Tibial nerve (tissue), 4 donors: Measurements from ENCODE around the gene LRRC19. TPM values are rescaled to one million over a fixed set of nuclear protein-coding genes. Genes with fewer than 3 reads are reported as not detected.
A peak's percentile ranks its signal among the peaks of the same experiment; 100 is the strongest.

Source experiments
- DNase-seq, 2 donors: peaks; one replicate each; pipeline ENCODE4 v3.0.0-alpha.2; 2019; ENCODE audit warnings: low spot score in 2 of 2
- H3K27ac ChIP-seq, 4 donors: fragments of 200-600 bp; sonication (generic) in 3 of 4; one replicate each; pipeline ENCODE4 v1.5.1; 2017 to 2019; ENCODE audit warnings: mild to moderate bottlenecking in 1 of 4
- H3K27me3 ChIP-seq, 2 donors: fragments of 200-600 bp; sonication (generic) in 1 of 2; one replicate each; pipeline versions ENCODE4 v1.5.1 to v1.6.0; 2017 to 2019
- H3K36me3 ChIP-seq, 3 donors: fragments of 200-600 bp; sonication (generic); one replicate each; pipeline ENCODE4 v1.5.1; 2018 to 2019
- H3K4me1 ChIP-seq, 4 donors: fragments of 200-600 bp; sonication (generic) in 3 of 4; one replicate each; pipeline ENCODE4 v1.5.1; 2017 to 2019
- H3K4me3 ChIP-seq, 4 donors: fragments of 200-600 bp; sonication (generic) in 3 of 4; one replicate each; pipeline ENCODE4 v1.5.1; 2017 to 2019; ENCODE audit warnings: mild to moderate bottlenecking in 1 of 4, moderate library complexity in 1 of 4
- H3K9me3 ChIP-seq, 4 donors: fragments of 200-600 bp; sonication (generic) in 3 of 4; one replicate each; pipeline ENCODE4 v1.5.1; 2017 to 2019
- CTCF ChIP-seq, 5 experiments: fragments of 200-600 bp in 3 of 5; fragments of 450-650 bp in 2 of 5; sonication (generic) in 3 of 5; IDR thresholded peaks; one replicate each; pipeline ENCODE4 v1.5.1; 2016 to 2019; ENCODE audit warnings: antibody characterized with exemption in 5 of 5, mild to moderate bottlenecking in 3 of 5, moderate library complexity in 2 of 5
- EP300 ChIP-seq, 2 donors: sonication (generic); formaldehyde crosslinking; IDR thresholded peaks; one replicate each; pipeline ENCODE4 v1.6.1; 2017; ENCODE audit warnings: antibody characterized with exemption in 2 of 2, mild to moderate bottlenecking in 1 of 2
- POLR2A ChIP-seq, 2 donors: fragments of 450-650 bp; IDR thresholded peaks; one replicate each; pipeline ENCODE4 v1.6.1; 2017; ENCODE audit warnings: antibody characterized with exemption in 2 of 2, mild to moderate bottlenecking in 2 of 2, moderate library complexity in 2 of 2
- WGBS, 2 donors: methylation state at CpG; one replicate each; pipeline ENCODE4 v1.1.5; 2018; 5-methylcytosine and 5-hydroxymethylcytosine counted together
- total RNA-seq, 4 donors: library from RNA; depleted of rRNA; stranded (reverse); fragments of >200 nt; gene quantifications; one replicate each; pipeline ENCODE4 v1.1.0, GENCODE V29; 2016

The LRRC19 gene
- total RNA-seq, 4 donors from 2014 or later = not detected

GRCh38 chr9:26983340-26983739 is 22.1 kb downstream of the LRRC19 start:
- Histone ChIP-seq H3K4me1 (no peaks in the 10 kb centered on the region), H3K27ac (no peak overlapping the region), H3K9me3 (no peaks in the 10 kb centered on the region), H3K27me3 (no peaks in the 10 kb centered on the region), H3K4me3 (no peak overlapping the region), H3K36me3 (peaks cover 0 to 81% (median 0%) of the 10 kb centered on the region in 3 donors)
- 77 to 84% methylated on average over 1 of the region's 1 CpG for WGBS, 2 donors
- DNase-seq = no peak
- TF ChIP-seq EP300 (IDR thresholded peaks at IDR 0.05) (no peak), CTCF (IDR thresholded peaks at IDR 0.05) (no peak), POLR2A (IDR thresholded peaks at IDR 0.05) (no peak)

GRCh38 chr9:26975728-26976707 is 29.5 kb downstream of the LRRC19 start:
- 81% methylated on average over 18 of the region's 18 CpGs for WGBS, 2 donors
- peak overlapping the region in 1 of 4 donors; percentile 0 for H3K27ac ChIP-seq
- H3K9me3 ChIP-seq = no peaks in the 10 kb centered on the region
- TF ChIP-seq EP300 (IDR thresholded peaks at IDR 0.05) (no peak), CTCF (IDR thresholded peaks at IDR 0.05) (peak; percentile 32 to 57 (median 42))
- peaks cover 0 to 5% (median 0%) of the 10 kb centered on the region in 4 donors for H3K4me1 ChIP-seq
- peak overlapping the region in 1 of 4 donors; percentile 18 for H3K4me3 ChIP-seq
- peak in 1 of 2 donors; percentile 42 for DNase-seq
- H3K36me3 ChIP-seq = peaks cover 0 to 19% (median 0%) of the 10 kb centered on the region in 3 donors
- H3K27me3 ChIP-seq = no peaks in the 10 kb centered on the region

GRCh38 chr9:26974927-26975326 is 30.5 kb downstream of the LRRC19 start:
- Histone ChIP-seq H3K27ac (peak overlapping the region in 1 of 4 donors; percentile 0), H3K9me3 (no peaks in the 10 kb centered on the region), H3K36me3 (peaks cover 0 to 9% (median 0%) of the 10 kb centered on the region in 3 donors), H3K4me1 (peaks cover 0 to 5% (median 0%) of the 10 kb centered on the region in 4 donors), H3K27me3 (no peaks in the 10 kb centered on the region), H3K4me3 (no peak overlapping the region)
- TF ChIP-seq EP300 (IDR thresholded peaks at IDR 0.05) (no peak), CTCF (IDR thresholded peaks at IDR 0.05) (no peak), POLR2A (IDR thresholded peaks at IDR 0.05) (no peak)
- no peak for DNase-seq
- WGBS, 2 donors = 61 to 74% methylated on average over 4 of the region's 4 CpGs

- DNase-seq = no peak
- TF ChIP-seq EP300 (IDR thresholded peaks at IDR 0.05) = no peak
- no peaks in the 10 kb centered on the region for H3K27me3 ChIP-seq
- WGBS, 2 donors = 93 to 96% methylated on average over 5 of the region's 5 CpGs
- no peaks in the 10 kb centered on the region for H3K9me3 ChIP-seq
- no peak overlapping the region for H3K4me3 ChIP-seq
- no peak overlapping the region for H3K27ac ChIP-seq
- H3K36me3 ChIP-seq = peaks cover 0 to 6% (median 0%) of the 10 kb centered on the region in 3 donors
- peaks cover 0 to 5% (median 0%) of the 10 kb centered on the region in 4 donors for H3K4me1 ChIP-seq
Measured at GRCh38 chr9:26973989-26974388, 31.5 kb downstream of the LRRC19 start.

- 90 to 100% methylated on average over 1 of the region's 1 CpG for WGBS, 2 donors
- Histone ChIP-seq H3K27ac (no peak overlapping the region), H3K36me3 (peaks cover 0 to under 1% (median 0%) of the 10 kb centered on the region in 3 donors), H3K4me3 (no peak overlapping the region), H3K9me3 (peaks cover 0 to 7% (median 0%) of the 10 kb centered on the region in 4 donors), H3K4me1 (peaks cover 0 to 5% (median 0%) of the 10 kb centered on the region in 4 donors), H3K27me3 (no peaks in the 10 kb centered on the region)
- TF ChIP-seq POLR2A (IDR thresholded peaks at IDR 0.05) = no peak
- TF ChIP-seq EP300 (IDR thresholded peaks at IDR 0.05) = no peak
- TF ChIP-seq CTCF (IDR thresholded peaks at IDR 0.05) = no peak
- no peak for DNase-seq
Measured at GRCh38 chr9:26971721-26972120, 33.8 kb downstream of the LRRC19 start.
